Epithelial cell of prostate (primary cell): Measurements from ENCODE around the gene CCDC177.
A peak's percentile ranks its signal among the peaks of the same experiment; 100 is the strongest.

Experiments
- DNase-seq: peaks from one replicate; pipeline ENCODE4 v3.0.0-alpha.2; 2011; ENCODE audit warnings: low read depth, low spot score
- H3K27ac ChIP-seq: fragments of 450-650 bp; 2 replicates; pipeline ENCODE4 v1.5.1; 2017; ENCODE audit warnings: mild to moderate bottlenecking

CCDC177 gene

DNA sequence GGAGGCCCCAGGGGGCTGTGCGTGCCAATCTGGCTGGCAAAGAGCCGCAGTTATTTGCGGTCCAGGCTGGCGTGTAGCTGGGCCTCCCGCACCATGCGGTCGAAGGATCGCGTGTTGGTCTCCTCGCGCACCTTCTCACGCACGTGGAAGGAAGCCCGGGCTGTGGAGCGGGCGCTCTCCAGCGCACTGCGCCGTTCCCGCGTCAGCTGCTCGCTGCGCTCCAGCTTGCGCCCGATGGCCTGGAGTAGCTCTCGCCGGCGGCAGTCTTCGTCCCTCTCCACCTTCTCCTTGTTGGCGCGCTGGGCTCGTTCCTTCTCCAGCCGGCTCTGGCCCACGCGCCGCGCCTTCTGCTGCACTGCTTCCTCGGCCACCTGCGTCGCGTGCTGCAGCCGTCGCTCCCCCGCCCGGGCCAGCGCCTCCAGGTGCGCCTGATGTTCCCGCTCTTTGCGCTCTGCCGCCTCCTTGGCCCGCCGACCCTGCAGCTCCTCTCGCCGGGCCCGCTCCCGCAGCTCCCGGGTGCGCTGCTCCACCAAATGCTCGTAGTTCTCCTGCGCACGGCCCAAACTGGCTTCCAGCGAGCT is 3.1 kb downstream of the CCDC177 start:
- H3K27ac ChIP-seq: no peak overlapping the region
- no peak for DNase-seq

GRCh38 chr14:69570836-69571330 is 3.8 kb downstream of the CCDC177 start:
- DNase-seq: no peak

DNA sequence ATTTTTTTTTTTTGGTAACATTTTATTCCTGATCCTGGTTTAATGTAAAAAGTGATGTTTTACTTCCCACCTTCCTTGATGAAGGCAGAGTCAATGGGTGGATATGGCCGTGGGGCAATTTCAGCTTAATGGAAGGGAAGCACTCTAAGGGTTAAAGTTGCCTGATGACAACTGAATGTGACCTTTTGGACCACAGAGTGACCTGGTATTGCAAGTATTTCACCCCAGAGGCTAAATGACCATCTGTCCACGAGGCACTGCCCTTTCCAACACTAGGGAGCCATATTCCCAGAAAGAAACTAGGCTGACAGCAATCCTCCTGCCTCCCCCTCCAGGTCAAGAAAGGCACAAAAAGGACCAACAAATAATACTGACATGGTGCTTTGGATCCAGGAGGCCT is 4.8 kb downstream of the CCDC177 start:
- H3K27ac ChIP-seq: no peak overlapping the region
- no peak for DNase-seq

More at GRCh38 chr14:69570836-69571330, 3.8 kb downstream of the CCDC177 start:
- no peak overlapping the region for H3K27ac ChIP-seq

GRCh38 chr14:69567563-69567962 is 7.1 kb downstream of the CCDC177 start:
- DNase-seq: no peak
- H3K27ac ChIP-seq: no peak overlapping the region

DNA sequence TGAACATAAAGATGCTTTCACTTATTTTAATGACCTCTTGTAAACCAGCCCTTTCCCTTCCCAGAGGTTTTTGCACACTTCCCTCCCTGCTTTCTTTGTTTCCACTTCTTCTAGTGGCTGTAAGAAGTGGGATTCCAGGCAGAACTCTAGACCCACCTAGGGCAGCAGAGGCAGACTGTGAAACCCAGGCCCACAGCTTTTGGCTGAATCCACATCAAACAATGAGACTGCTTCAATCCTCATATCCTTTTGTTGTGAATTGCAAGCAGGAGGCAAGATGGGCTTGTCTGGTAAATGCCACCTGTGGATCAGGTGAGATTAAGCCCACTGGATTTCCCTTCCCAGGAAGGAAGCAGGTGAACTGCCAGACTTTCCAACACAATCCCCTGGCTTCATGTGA is 12.8 kb downstream of the CCDC177 start:
- H3K27ac ChIP-seq: no peak overlapping the region
- no peak for DNase-seq

DNA sequence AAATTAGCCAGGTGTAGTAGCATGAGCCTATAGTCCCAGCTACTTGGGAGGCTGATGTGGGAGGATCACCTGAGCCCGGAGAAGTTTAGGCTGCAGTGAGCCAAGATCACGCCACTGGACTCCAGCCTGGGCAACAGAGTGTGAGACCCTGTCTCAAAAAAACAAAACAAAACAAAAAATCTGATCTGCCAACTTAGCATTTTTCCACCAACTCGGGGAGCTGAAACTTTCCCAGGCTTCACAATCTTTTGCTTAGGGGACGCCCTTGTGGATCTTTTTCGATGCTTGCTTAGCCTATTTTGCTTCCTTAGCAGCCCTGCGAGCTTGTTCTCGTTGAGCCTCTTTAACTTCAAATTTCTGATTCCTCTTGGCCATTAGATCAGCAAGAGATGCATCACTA is 13.8 kb downstream of the CCDC177 start:
- DNase-seq: no peak
- H3K27ac ChIP-seq: no peak overlapping the region

- DNase-seq: no peak
- no peak overlapping the region for H3K27ac ChIP-seq
These were observed 15.1 kb downstream of the CCDC177 start for GRCh38 chr14:69559581-69560011.

- DNase-seq: no peak
- H3K27ac ChIP-seq: no peak overlapping the region
These were observed 15.9 kb downstream of the CCDC177 start for GRCh38 chr14:69558774-69559173.

DNA sequence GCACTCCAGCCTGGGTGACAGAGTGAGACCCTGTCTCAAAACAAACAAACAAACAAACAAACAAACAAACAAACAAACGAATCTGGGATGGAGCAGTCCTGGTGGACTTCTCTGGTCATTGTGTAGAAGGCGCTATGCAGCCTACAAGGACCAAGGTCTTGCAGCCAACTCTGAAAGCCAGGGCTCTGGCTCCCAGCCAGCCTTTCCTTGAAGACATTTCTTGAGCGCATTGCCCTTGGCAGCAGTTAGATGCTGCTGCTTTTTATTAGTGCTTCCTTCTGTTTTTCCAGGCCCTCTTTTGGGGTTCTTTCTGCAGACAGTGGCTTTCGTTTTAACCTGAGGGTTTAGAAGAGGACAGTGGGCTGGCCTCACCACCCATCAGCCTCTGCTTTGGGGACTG is 20.2 kb downstream of the CCDC177 start:
- no peak overlapping the region for H3K27ac ChIP-seq
- DNase-seq: no peak

DNA sequence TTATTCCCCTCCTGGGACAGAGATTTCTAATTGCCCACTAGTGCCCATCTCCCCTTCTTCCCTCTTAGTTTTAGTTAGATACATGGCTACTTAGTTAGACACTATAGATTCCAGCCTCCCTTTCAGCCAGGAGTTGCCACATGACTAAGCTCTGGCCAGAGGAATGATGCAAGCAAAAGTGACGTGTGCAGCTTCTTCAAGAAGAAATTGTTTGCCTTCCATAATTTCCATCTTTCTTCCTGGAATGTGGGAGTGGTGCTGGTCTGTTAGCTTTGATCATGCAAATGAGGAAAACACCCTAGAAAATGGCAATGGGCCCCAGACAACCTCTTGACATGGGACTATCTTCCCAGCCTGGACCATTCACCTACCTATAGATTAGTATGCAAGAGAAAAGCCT is 21.4 kb downstream of the CCDC177 start:
- H3K27ac ChIP-seq: no peak overlapping the region
- no peak for DNase-seq

DNA sequence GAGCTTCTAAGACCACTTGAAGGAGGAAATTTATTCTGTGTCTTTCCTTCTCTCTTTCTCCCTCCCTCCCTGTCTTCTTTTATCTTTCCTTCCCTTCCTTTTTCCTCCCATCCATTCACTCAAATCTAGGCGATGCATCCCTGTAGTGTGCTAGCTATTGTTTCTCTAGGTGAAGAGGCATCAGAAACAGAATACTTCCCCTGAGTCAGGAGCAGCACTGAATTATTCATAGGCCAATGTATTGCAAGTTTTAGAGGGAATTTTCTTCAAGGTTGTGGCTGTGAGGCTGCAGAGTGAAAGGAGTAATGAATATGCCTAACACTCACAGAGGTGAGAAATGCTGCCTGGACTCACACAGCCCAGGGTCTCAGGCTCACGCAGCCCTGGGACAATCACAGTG is 23.2 kb downstream of the CCDC177 start:
- no peak for DNase-seq
- H3K27ac ChIP-seq: no peak overlapping the region

GRCh38 chr14:69548566-69548965 is 26.1 kb downstream of the CCDC177 start:
- no peak overlapping the region for H3K27ac ChIP-seq
- no peak for DNase-seq

- DNase-seq: no peak
- H3K27ac ChIP-seq: no peak overlapping the region
These were observed 26.8 kb downstream of the CCDC177 start for GRCh38 chr14:69547701-69548348.

GRCh38 chr14:69543341-69544115 is 31.1 kb downstream of the CCDC177 start:
- DNase-seq: peak; percentile 86
- peak overlapping the region; percentile 32 for H3K27ac ChIP-seq

- H3K27ac ChIP-seq: no peak overlapping the region
- no peak for DNase-seq
These were observed 32.4 kb downstream of the CCDC177 start for GRCh38 chr14:69542311-69542710.

DNA sequence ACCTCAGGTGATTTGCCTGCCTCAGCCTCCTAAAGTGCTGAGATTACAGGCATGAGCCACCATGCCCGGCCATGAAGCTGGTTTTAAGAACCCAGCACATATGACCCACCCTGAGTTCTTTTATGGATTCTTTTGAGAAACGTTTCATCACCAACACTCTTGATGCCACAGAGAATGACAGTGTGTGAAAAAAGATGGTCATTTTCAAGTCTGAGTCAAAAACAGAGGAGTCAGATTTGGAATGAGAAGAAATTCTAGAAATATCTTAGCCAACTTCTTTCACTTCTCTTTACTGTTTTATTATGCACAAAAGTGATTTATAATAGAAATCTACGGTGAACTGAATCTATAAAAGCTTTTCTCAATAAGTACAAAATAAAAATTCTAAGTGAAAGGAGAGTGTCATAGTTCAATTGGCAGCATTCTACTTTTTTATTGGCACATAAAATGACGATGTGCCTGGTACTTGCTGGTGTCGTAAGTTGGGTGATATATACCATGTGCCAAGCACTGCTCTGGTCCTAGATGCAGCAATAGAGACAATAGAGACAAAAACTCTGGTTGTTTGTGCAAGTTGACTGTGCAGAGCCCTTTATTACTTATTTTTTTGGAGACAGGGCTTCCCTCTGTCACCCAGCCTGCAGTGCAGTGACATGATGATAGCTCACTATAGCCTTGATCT is 33.9 kb downstream of the CCDC177 start:
- no peak for DNase-seq

DNA sequence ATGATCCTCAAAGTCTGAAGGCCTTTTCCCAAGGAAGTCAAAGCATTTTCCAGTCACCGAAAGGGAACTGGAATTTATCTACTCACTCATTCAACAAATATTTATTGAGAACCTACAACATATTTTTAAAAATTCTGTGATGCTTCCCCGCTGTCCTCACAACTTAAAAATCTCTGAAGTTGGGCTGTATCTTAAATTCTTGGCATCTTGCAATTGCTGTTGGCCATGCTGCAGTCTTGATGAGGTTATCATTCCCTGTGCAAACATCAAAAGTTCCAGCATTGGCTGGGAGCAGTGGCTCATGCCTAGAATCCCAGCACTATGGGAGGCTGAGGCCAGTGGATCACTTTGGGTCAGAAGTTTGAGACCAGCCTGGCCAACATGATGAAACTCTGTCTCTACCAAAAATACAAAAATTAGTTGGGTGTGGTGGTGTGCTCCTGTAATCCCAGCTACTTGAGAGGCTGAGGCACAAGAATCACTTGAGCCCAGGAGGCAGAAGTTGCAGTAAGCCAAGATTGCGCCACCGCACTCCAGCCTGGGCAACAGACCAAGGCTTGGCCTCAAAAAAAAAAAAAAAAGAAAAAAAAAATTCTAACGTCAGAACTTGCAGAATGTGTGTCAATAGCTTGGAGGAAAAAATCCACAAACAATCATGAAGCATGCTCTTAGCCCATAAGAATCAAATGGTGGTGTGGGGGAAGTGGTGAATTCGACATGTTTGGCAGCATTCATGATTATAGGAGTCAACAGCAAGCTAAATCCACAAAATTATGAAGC is 34.9 kb downstream of the CCDC177 start:
- peak; percentile 39 for DNase-seq
- H3K27ac ChIP-seq: no peak overlapping the region

More for the DNA sequence above, 33.9 kb downstream of the CCDC177 start:
- no peak overlapping the region for H3K27ac ChIP-seq

GRCh38 chr14:69538766-69539165 is 35.9 kb downstream of the CCDC177 start:
- DNase-seq: no peak
- H3K27ac ChIP-seq: no peak overlapping the region

DNA sequence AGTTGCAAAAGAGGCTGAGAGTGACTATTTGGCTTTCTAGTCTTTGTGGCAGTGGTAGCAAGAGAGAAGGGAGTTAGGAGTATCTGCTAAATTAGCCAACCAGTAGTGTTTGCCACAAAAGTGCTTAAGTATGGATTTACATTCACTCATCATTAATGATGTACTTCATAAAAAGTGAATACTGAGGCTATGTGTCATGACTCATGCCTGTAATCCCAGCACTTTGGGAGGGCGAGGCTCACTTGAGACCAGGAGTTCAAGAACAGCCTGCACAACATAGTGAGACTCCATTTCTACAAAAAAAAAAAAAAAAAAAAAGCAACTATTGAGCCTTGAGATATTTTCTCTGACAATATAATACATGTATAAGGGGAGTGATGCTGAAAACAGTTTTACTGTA is 36.8 kb downstream of the CCDC177 start:
- H3K27ac ChIP-seq: peak overlapping the region; percentile 42
- no peak for DNase-seq

- H3K27ac ChIP-seq: peak overlapping the region; percentile 42
- no peak for DNase-seq
These were observed 37.7 kb downstream of the CCDC177 start for GRCh38 chr14:69536971-69537370.
